Neural crest cell (in vitro differentiated cells): ENCODE data around the gene MAST2. TPM values are rescaled to one million over a fixed set of nuclear protein-coding genes. Genes with fewer than 3 reads are reported as not detected.

Experiments used
- DNase-seq: peaks from one replicate; pipeline ENCODE4 v3.0.0; 2021; ENCODE audit warnings: low read depth, mixed read lengths, low spot score
- H3K27ac Mint-ChIP-seq: one replicate; pipeline ENCODE4 v1.8.0; 2021; ENCODE audit warnings: mild to moderate bottlenecking, mixed read lengths; ENCODE audit not compliant: unreplicated experiment
- H3K27me3 Mint-ChIP-seq: 2 replicates; pipeline ENCODE4 v1.8.0; 2021; ENCODE audit warnings: low read depth, mild to moderate bottlenecking, mixed read lengths
- H3K36me3 Mint-ChIP-seq: 2 replicates; pipeline ENCODE4 v1.8.0; 2021; ENCODE audit warnings: low read depth, mild to moderate bottlenecking, mixed read lengths
- H3K4me1 Mint-ChIP-seq: 2 replicates; pipeline ENCODE4 v1.8.0; 2021; ENCODE audit warnings: mixed read lengths
- H3K4me3 Mint-ChIP-seq: one replicate; pipeline ENCODE4 v1.8.0; 2021; ENCODE audit warnings: mild to moderate bottlenecking, mixed read lengths
- H3K9me3 Mint-ChIP-seq: 2 replicates; pipeline ENCODE4 v1.8.0; 2021; ENCODE audit warnings: mixed read lengths
- total RNA-seq: library from RNA; stranded (reverse); gene quantifications from 2 replicates; pipeline ENCODE4 v1.2.1, GENCODE V29; 2021
- TF ChIP-seq, protein P1 (sequence below): fragments of 200-600 bp; sonication (generic); conservative IDR thresholded peaks from 2 replicates; pipeline ENCODE4 v1.5.0; 2021; ENCODE audit warnings: antibody characterized with exemption, mild to moderate bottlenecking

The MAST2 gene
- total RNA-seq, 1 donor from 2014 or later: 47.6 TPM

DNA sequence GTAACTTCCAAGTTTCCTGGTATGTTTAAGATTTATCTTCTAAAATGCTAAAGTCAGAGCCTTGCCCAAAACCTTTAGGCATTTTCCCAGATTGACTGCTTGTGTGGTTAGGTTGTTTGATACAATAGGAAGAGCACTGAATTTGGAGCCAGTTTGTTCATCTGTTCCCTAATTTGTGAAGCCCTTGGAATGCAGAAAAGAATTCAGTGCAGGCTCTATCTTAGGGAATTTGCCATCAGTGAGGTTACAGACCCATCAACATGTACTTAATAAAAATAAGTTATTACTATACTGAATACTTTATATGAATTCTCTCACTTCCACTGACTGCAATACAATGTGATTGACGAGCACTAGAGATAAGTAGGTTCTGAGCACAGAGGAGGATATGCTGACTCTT lies 208.8 kb downstream of the MAST2 start:
- Mint-ChIP-seq H3K4me1 (no peaks in the 10 kb centered on the region), H3K36me3 (peaks cover 22% of the 10 kb centered on the region), H3K4me3 (no peak overlapping the region)

DNA sequence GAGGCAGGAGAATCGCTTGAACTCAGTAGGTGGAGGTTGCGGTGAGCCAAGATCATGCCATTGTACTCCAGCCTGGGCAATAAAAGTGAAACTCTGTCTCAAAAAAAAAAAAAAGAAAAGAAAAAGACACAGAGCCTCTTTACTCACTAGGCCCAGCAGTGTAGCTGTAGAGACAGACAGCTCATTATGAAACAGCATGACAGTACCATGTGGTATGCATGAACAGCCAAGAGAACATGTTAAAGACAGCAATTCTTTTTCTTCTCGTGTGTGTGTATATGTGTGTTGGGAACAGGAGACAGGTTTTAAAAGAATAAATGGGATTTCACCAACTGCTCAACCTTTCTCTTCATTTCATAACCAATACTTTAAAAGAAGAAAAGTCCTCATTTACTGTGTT lies 210.2 kb downstream of the MAST2 start:
- no peaks in the 10 kb centered on the region for H3K27me3 Mint-ChIP-seq
- H3K9me3 Mint-ChIP-seq: no peaks in the 10 kb centered on the region
- no peaks in the 10 kb centered on the region for H3K4me1 Mint-ChIP-seq

More for the DNA sequence above, 208.8 kb downstream of the MAST2 start:
- TF ChIP-seq, protein P1, sequence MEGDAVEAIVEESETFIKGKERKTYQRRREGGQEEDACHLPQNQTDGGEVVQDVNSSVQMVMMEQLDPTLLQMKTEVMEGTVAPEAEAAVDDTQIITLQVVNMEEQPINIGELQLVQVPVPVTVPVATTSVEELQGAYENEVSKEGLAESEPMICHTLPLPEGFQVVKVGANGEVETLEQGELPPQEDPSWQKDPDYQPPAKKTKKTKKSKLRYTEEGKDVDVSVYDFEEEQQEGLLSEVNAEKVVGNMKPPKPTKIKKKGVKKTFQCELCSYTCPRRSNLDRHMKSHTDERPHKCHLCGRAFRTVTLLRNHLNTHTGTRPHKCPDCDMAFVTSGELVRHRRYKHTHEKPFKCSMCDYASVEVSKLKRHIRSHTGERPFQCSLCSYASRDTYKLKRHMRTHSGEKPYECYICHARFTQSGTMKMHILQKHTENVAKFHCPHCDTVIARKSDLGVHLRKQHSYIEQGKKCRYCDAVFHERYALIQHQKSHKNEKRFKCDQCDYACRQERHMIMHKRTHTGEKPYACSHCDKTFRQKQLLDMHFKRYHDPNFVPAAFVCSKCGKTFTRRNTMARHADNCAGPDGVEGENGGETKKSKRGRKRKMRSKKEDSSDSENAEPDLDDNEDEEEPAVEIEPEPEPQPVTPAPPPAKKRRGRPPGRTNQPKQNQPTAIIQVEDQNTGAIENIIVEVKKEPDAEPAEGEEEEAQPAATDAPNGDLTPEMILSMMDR: no peak
- H3K27me3 Mint-ChIP-seq: no peaks in the 10 kb centered on the region
- H3K9me3 Mint-ChIP-seq: no peaks in the 10 kb centered on the region
- H3K27ac Mint-ChIP-seq: no peak overlapping the region
- DNase-seq: no peak

DNA sequence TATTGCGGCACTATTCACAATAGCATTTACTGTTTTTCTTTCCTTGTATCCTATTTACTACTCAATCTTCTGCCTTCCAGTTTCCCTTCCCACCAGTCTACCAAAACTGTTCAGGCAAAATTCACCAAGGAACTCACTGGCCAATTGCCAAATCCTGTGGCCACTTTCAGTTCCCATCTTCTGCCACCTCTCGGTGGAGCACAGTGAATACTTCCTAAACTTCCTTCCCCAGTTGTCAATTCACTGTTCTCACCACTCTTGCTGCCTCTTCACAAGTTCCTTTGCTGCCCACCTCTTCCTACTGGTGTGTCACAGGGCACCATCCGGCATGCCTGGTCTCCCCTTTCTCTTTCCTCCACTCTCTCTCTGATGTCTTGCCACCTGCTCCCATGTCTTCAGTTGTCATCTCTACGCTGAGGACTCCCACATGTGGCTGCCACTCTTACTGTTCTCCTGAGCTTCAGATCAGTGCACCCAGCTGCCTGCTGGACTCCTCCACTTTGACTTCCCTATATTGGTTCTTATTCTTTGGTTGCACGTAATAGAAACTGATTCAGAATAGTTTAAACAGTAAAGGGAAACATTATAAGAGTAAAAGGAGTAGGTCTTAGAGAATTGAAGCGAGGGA lies 214.6 kb downstream of the MAST2 start:
- Mint-ChIP-seq H3K4me1 (no peaks in the 10 kb centered on the region), H3K4me3 (no peak overlapping the region), H3K36me3 (peaks cover 13% of the 10 kb centered on the region), H3K27ac (no peak overlapping the region), H3K9me3 (no peaks in the 10 kb centered on the region), H3K27me3 (no peaks in the 10 kb centered on the region)
- DNase-seq: no peak
- TF ChIP-seq, protein P1: no peak

More for the DNA sequence above, 210.2 kb downstream of the MAST2 start:
- Mint-ChIP-seq H3K36me3 (peaks cover 19% of the 10 kb centered on the region), H3K27ac (no peak overlapping the region), H3K4me3 (no peak overlapping the region)
- no peak for DNase-seq
- TF ChIP-seq, protein P1: no peak

DNA sequence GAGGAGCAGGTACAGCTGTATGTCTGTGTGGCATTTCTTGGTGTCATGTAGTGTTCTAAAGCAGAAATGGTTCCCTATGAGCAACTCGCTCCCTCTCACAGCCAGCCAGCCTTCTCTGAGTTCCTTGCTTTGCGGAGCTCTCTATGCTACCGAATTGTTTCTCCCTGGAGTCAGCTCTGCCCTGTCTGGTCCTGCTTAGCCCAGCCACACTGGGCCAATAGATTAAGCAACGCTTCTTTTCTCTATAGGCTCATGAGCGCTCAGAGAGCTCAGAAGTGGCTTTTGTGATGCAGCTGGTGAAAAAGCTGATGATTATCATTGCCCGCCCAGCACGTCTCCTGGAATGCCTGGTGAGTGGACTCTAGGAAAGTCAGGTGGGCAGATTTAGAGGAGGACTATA lies 215.9 kb downstream of the MAST2 start:
- no peak overlapping the region for H3K27ac Mint-ChIP-seq
- TF ChIP-seq, protein P1: no peak
- H3K4me3 Mint-ChIP-seq: no peak overlapping the region
- H3K4me1 Mint-ChIP-seq: no peaks in the 10 kb centered on the region
- H3K36me3 Mint-ChIP-seq: peaks cover 14% of the 10 kb centered on the region
- H3K9me3 Mint-ChIP-seq: no peaks in the 10 kb centered on the region
- DNase-seq: no peak
- no peaks in the 10 kb centered on the region for H3K27me3 Mint-ChIP-seq

DNA sequence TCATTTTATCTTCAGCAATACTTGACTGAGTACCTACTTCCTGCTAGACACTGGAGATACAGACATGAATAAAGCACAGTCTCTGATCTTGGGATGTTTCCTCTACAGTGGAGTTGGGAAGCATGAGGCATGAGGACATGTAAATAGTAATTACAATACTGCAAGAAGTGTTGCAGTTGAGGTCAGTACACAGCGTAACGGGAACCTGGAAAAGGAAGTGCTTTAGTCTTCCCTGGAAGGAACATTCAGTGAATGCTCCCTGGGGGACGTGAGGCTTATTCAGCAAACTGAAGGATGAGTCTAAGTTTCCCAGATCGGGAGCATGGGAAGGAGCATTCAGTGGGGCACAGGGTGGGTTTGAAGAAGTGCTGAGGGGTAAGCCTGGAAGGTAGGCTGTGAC lies 216.6 kb downstream of the MAST2 start:
- Mint-ChIP-seq H3K4me1 (no peaks in the 10 kb centered on the region), H3K9me3 (no peaks in the 10 kb centered on the region), H3K27me3 (no peaks in the 10 kb centered on the region), H3K36me3 (peaks cover 13% of the 10 kb centered on the region), H3K4me3 (no peak overlapping the region), H3K27ac (no peak overlapping the region)
- TF ChIP-seq, protein P1: no peak
- DNase-seq: no peak
